GM18909 (cell line): ENCODE results near the gene STRAP.
A peak's percentile ranks its signal among the peaks of the same experiment; 100 is the strongest.

Experiments used
- ATAC-seq: cut with Tn5 transposase; IDR thresholded peaks from one replicate; pipeline ENCODE4 v1.9.1; 2021; ENCODE audit warnings: mild to moderate bottlenecking; ENCODE audit not compliant: unreplicated experiment, poor library complexity

Gene STRAP

DNA sequence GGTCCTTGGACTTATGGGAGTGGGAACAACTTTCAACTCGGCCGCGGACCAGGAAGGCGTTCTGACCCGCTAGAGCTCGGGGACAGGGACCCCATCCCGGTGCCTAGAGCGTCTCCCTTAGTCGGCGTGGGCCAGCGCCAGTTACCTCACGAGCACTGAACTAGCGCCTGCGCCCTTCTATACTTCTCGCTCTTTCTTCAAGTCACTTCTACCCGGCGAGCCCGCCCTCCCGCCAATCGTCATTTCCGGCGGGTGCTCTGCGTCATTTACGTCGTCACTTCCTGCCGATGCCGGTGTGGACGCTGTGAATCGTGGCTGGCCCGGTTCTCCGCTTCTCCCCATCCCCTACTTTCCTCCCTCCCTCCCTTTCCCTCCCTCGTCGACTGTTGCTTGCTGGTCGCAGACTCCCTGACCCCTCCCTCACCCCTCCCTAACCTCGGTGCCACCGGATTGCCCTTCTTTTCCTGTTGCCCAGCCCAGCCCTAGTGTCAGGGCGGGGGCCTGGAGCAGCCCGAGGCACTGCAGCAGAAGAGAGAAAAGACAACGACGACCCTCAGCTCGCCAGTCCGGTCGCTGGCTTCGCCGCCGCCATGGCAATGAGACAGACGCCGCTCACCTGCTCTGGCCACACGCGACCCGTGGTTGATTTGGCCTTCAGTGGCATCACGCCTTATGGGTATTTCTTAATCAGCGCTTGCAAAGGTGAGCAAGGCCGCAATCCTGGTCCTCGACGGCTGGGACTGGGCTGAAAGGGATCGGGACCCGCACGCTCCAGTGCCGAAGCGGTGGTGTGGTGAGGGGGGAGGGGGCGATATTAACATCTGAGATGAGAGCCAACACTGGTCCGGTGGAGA lies at the start of gene STRAP:
Gene STRAP (plus strand): TSS at position 270 of the 854 bp plus-strand sequence. CDS start 321 bp downstream, at position 591.
- ATAC-seq, result peak; percentile 96

DNA sequence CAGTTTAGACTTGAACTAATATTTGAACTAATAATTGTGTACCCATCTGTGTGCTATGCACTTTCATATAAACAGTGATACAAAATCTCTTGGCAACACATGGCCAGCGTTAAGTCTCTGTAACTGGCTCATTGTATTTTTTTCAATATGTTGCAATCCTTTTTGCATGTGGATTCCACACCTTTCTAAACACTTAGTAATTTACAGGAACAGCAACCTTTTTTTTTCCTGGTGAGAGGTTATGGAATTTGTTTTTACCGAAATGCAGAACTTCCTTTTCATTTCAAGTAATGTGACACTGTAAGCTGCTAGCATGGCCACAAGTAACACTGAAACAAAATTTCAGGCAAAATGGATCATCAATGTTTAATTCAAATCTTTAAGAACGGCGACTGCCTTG lies 47.6 kb upstream of the STRAP start:
- ATAC-seq, result no peak

GRCh38 chr12:15837141-15837790 lies 44.9 kb upstream of the STRAP start:
- no peak for ATAC-seq

DNA sequence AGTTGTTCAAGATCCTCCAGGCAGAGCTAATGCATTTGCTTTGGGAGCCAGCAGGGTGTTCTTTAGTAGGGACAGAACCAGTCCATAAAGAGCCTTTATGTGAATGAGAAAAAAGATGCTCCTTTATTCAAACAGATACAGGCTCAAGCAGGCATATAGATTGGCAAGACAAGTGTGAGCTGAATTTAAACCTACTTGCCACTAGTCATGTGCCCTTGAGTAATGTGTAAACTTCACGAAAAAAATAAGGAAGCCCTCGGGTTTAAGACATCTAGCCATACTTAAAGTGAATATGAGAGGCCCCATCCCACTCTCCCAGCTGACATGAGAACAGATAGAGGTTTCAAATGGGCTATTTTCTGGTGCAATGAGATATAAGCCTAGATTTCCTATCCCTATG lies 43.1 kb upstream of the STRAP start:
- ATAC-seq, result no peak

GRCh38 chr12:15839682-15840081 lies 42.5 kb upstream of the STRAP start:
- ATAC-seq, result no peak

- no peak for ATAC-seq
Measured at GRCh38 chr12:15842108-15842507, 40.1 kb upstream of the STRAP start.

- ATAC-seq, result no peak
Measured at GRCh38 chr12:15846887-15847286, 35.3 kb upstream of the STRAP start.

DNA sequence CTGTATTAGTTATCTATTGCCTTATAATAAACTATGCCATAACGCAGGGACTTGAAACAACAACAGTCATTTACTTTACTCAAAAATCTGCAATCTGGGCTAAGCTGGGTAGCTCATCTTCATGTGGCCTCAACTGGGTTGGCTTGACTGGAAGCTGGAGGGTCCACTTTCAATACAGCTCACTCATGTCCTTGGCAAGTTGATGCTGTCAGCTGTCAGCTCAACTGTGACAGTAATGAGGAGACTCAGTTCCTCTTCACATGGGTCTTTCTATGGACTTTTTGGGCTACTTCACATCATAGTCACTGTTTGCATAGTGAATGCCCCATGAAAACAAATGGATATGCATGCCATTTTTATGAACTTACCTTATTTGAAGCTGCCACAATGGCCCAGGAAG lies 33.6 kb upstream of the STRAP start:
- ATAC-seq, result no peak

- ATAC-seq, result no peak
Measured at GRCh38 chr12:15851045-15851620, 31.1 kb upstream of the STRAP start.

GRCh38 chr12:15851919-15852318 lies 30.3 kb upstream of the STRAP start:
- no peak for ATAC-seq

- no peak for ATAC-seq
Measured at GRCh38 chr12:15852383-15852782, 29.8 kb upstream of the STRAP start.

DNA sequence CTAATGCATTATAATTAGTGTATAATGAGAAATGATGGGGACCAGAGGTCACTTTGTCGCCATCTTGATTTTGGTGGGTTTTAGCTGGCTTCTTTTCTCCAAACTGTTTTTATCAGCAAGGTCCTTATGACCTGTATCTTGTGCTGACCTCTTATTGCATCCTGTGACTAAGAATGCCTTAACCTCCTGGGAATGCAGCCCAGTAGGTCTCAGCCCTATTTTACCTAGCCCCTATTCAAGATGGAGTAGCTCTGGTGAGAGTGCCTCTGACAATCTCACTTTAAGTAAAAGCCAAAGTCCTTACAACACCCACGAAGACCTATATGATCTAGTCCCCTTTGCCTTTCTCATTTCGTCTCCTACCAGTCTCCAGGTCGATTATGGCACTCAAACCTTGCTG lies 28.3 kb upstream of the STRAP start:
- no peak for ATAC-seq

DNA sequence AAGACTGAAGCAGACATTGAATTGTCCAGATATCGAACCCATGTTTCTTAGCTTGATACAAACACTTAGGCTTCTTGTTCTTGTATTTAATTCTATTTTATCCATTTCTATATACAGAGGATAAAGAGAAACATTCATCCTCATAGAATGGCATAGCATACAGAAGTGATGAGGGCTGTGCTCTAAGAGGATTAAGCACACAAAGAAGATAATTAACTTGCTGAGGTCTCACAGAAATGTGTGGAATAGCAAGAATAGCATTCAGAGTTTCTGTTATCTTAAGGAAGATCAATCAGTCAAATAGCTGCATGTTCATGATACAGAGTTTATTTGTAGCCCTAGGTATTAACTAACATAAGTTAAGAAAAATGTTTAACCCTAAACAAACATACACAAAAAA lies 27.3 kb upstream of the STRAP start:
- ATAC-seq, result no peak

GRCh38 chr12:15855646-15856045 lies 26.5 kb upstream of the STRAP start:
- no peak for ATAC-seq

DNA sequence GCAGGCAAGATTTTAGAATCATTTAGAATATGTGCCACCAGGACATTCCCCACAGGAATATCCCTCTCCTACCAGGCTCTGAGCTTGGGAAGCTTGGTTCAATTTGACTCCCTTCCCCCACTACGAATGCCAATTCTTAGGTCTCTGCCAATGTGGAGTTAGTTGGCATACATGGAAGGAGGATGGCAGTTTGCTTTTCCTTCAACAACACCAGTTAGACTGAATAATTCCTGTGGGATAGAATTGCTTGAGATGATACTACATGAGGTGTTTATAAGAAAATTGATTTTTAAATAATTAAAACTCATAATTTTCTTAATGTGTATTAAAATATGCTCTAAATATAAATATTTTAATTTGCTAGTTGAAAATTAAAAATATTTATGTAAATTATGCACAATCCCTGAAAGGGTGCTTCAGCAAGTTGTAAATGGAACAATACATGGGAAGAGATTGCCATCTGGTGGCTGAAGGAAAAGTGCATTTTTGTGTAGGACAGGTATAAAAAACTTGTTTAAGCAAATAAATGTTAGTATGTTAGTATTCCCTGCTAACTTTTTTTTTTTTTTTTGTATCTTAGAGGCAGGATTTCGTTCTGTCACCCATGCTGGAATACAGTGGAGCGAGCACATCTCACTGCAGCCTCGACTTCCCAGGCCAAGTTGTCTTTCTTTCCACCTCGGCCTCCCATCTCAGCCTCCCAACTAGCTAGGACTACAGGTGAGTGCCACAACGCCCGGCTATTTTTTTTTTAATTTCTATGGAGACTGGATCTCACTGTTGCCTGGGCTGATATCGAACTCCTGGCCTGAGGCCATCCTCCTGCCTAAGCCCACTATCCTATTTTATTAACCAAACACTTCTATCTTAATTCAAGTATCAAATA lies 25.8 kb upstream of the STRAP start:
- ATAC-seq, result no peak

GRCh38 chr12:15858353-15858752 lies 23.8 kb upstream of the STRAP start:
- ATAC-seq, result no peak

- no peak for ATAC-seq
Measured at GRCh38 chr12:15859116-15859515, 23.1 kb upstream of the STRAP start.

DNA sequence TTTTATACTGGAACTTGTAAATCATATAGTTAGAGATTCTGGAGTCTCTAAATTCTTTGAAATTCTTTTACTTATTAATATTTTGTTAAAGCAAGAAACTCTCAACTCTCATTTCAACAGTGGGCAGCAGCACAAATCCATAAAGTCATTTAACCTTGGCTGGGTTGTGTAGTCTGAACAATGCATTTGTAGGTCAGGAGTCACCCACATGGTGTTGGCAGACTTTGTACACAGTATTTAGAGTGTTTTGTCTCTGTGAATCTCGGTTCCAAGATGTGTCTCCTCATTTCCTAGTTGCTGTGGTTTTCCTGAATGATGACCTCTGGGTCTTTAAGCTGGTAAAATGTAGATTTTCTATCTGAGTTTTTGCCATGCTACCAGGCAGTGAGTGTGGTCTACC lies 20.8 kb upstream of the STRAP start:
- no peak for ATAC-seq

GRCh38 chr12:15862840-15863239 lies 19.3 kb upstream of the STRAP start:
- ATAC-seq, result no peak

GRCh38 chr12:15863372-15863771 lies 18.8 kb upstream of the STRAP start:
- ATAC-seq, result no peak
